Hippocampal formation (tissue), 2 donors: ENCODE data around the gene BOC.

Experiments used
- DNase-seq, 2 donors: peaks; one replicate each; lab custom pipeline; 2025; lab: John Stamatoyannopoulos, UW

The BOC gene

GRCh38 chr3:113193719-113194118, 17.6 kb upstream of the BOC start:
- no peak for DNase-seq

DNA sequence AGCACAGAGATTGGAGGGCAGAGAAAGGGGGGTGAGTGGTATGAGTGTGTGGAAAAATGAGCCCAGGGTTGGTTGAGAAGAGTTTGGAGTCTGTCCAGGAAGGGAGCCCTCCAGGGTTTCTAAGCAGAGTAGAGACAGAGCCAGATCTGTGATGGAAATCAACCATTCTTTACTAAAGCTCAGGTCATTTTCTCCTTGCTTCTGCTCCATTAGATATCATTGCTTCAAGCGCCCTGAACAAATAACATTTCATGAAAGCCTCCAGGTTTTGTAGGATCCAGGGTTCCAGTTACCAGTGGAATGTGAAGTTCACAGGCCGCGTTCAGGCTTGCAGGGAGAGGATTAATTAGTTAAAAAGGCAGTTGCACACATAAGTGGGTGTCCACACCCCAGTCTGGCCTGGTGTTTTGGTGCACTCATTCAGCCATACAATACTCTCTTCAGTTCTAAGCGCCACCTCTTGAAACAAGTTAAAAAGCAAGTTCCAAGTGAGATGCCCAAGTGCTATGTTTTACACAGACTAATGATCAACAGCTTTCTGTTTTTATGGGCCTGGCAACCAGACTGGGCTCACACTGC, 16.4 kb upstream of the BOC start:
- DNase-seq: no peak

DNA sequence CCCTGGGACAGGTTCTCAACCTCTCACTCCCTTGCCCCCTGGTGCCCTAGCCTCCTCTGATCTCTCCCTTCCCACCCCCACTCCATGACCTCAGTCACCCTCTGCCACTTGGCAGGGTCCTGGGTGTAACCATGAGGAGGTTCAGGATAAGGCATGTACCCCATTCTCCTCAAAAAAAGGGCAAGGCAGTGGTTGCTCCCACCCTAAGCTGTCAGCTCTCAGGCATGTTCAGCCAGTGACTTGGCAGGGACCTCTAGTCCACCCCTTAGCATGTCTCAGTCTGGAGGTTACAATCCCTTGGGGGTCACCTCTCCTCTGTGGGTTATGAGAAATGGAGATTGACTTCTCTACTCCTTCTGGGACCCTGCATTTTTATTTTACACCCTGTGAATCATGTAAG, 11.0 kb upstream of the BOC start:
- no peak for DNase-seq

GRCh38 chr3:113200946-113201345, 10.4 kb upstream of the BOC start:
- DNase-seq: no peak

- no peak for DNase-seq
Measured at GRCh38 chr3:113204371-113204770, 7.0 kb upstream of the BOC start.

GRCh38 chr3:113205481-113205880, 5.9 kb upstream of the BOC start:
- DNase-seq: no peak

GRCh38 chr3:113210604-113211329, 590 bp upstream of the BOC start:
- no peak for DNase-seq

GRCh38 chr3:113212150-113212843, 940 bp downstream of the BOC start:
- no peak for DNase-seq

- no peak for DNase-seq
Measured at GRCh38 chr3:113212844-113213375, 1.6 kb downstream of the BOC start.

GRCh38 chr3:113213896-113214587, 2.7 kb downstream of the BOC start:
- DNase-seq: no peak

DNA sequence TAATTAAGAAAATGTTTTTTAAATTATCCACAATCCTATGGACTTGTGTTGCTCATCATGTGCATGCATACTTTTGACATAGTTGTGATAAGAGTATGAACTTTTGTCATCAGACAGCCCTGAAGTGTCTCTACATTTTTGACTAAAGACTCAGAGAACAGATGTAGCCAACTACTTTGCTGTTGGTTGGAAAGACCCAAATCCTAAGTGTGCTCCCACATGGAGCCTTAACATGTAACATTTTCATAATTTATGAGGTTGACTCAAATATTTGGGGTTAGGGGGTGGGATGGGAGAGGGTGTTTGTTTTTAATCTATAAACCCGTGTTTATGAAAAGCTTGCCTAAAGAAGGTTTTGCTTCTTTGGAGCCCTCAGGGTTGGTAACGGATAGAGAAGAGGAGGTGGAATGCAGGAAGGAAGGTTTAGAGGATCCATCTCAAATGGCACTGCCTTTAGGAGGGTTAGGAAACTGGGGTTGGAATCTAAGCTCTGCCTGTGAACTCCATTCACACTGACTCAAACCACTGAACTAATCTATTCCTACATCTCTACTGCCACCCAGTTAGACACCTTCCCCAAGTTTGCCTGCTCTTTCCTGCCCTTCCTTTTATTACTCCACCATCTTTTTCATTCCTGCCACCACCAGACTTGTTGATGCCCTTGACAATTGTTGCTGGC, 3.7 kb downstream of the BOC start:
- no peak for DNase-seq

- no peak for DNase-seq
Measured at GRCh38 chr3:113216393-113216792, 5.0 kb downstream of the BOC start.

- DNase-seq: no peak
Measured at GRCh38 chr3:113218011-113218680, 6.8 kb downstream of the BOC start.

DNA sequence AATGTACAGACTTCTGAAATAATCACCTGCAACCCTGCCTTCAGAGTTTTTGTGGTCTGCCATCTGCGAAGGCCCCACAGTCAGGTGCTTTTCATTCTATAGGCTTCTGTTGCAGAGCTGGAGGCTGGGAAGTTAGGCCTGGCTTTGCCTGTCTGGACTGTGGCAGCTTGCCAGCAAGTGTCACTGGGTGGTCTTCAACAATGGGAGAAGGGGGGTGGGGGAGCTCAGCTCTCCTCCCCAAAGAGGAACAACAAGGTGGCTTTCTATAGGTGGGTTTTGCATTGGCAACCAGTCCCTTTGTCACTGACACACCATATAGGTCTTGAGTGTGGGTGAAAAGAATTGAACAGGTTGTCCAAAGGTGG, 7.3 kb downstream of the BOC start:
- DNase-seq: no peak

- DNase-seq: no peak
Measured at GRCh38 chr3:113219605-113220300, 8.4 kb downstream of the BOC start.

DNA sequence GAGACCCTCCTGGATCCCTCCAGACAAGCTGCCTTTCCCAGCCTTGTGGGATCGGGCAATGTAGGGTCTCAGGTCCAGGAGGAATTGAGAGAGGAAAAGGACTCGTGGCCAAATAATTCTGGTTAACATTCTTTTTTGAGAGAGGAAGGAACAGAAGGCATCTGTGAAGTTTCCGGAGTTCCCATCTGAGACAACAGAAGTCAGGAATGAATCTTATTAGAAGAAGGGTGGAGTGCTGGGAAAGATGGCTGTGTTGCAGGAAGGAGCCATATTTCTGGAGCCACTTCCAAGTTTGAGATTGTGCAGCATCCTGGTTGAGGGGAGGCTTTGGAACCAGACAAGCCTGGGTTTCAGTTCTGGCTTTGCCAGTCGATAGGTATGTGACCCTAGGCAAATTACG, 9.4 kb downstream of the BOC start:
- no peak for DNase-seq

GRCh38 chr3:113221721-113222257, 10.4 kb downstream of the BOC start:
- DNase-seq: no peak

- no peak for DNase-seq
Measured at GRCh38 chr3:113222451-113223086, 11.2 kb downstream of the BOC start.

DNA sequence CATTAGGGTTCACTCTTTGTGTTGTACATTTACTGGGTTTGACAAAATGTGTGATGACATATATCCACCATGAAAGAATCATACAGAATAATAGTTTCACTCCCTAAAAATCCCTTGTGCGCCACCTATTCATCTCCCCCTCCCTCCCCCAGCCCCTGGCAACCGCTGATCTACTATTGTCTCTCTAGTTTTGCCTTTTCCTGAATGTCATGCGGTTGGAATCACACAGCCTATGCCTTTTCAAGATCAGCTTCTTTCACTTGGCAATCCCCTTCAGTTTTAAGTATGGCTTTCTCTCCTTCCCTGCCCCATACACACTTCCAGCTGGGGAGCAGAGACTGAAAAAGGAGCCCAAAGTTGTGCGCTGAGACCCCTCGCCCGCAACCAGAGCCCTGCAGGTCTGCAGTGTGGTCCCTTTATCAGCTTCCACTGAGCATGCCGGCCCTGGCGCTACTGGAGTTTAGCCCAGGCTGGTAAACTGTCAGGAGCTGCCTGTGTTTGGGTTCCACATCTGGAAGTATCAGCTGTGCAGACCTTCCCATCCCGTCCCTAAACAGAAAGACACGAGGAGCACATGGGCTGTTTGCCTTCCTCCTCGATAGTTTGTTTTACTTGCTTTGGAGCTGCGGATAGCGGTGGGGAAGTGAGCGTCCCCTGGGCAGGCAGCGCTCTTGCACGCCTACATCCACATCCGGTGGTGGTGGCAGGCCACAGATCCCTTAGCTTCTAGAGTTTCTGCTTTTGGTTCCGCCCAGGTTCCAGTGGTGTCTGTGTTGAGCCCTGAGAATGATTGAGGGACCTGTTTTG, 12.3 kb downstream of the BOC start:
- peak in 1 of 2 donors; percentile 32 for DNase-seq
